Measurements from ENCODE around the gene CEP97. TPM values are rescaled to one million over a fixed set of nuclear protein-coding genes. Genes with fewer than 3 reads are reported as not detected.
A peak's percentile ranks its signal among the peaks of the same experiment; 100 is the strongest.

CEP97 gene
- total RNA-seq, 1 experiment from 2014 or later = 20.6 TPM

- POLR2A ChIA-PET (ENCODE audit: unreplicated experiment) = interaction anchor here (0.6 to 1.3 kb wide), 4 partner anchors 10 to 1868 kb away, joined by 3 to 6 read pairs (median 4); partner anchors contain the start of gene ZBTB11
- intact Hi-C loops (cut with micrococcal nuclease; ENCODE audit: unreplicated experiment) = loop anchor here (2.0 kb wide), 1 partner anchor 39 kb away; the partner anchor contains the start of gene RPL24
- no peak overlapping the region for H3K27ac ChIP-seq
Observed at GRCh38 chr3:101725194-101725889, 928 bp downstream of the CEP97 start.

GRCh38 chr3:101725890-101726275 lies 1.5 kb downstream of the CEP97 start:
- POLR2A ChIA-PET (ENCODE audit: unreplicated experiment) = no interaction called here

More at GRCh38 chr3:101725194-101725889, 928 bp downstream of the CEP97 start:
- TF ChIP-seq CTCF (conservative IDR thresholded peaks at IDR 0.05) (no peak), EZH2 (IDR thresholded peaks at IDR 0.05; ENCODE audit: low read depth) (no peak)
- Histone ChIP-seq H3K4me2 (peak overlapping the region; percentile 77), H3K79me2 (ENCODE audit: low read depth) (peaks cover 18% of the 10 kb centered on the region), H3F3A (ENCODE audit: insufficient read depth, low read depth) (0 out of 2 replicates have a peak, but pooled peaks cover 11% of the 10 kb centered on the region), H3K9me3 (ENCODE audit: insufficient read depth, low read depth) (no peaks in the 10 kb centered on the region), H2AFZ (peak overlapping the region; percentile 100), H3K4me3 (peak overlapping the region; percentile 90), H3K27me3 (ENCODE audit: insufficient read depth, low read depth) (no peaks in the 10 kb centered on the region), H4K20me1 (ENCODE audit: insufficient read depth) (no peaks in the 10 kb centered on the region), H3K4me1 (replicated peaks; ENCODE audit: insufficient read depth) (peaks cover 10% of the 10 kb centered on the region), H3K9me2 (ENCODE audit: insufficient read depth) (no peaks in the 10 kb centered on the region), H3K36me3 (ENCODE audit: low read depth) (no peaks in the 10 kb centered on the region)
- peak in 1 of 2 experiments; percentile 42 for DNase-seq
- BruUV-seq (replicated peaks) = TSS peak; percentile 62
- CTCF ChIA-PET = interaction anchor here (0.9 kb wide), 1 partner anchor 500 kb away, joined by 3 read pairs; no protein-coding TSS in a partner anchor

More at GRCh38 chr3:101725890-101726275, 1.5 kb downstream of the CEP97 start:
- no TSS peak for BruUV-seq (replicated peaks)
- Histone ChIP-seq H4K20me1 (ENCODE audit: insufficient read depth) (no peaks in the 10 kb centered on the region), H3F3A (ENCODE audit: insufficient read depth, low read depth) (0 out of 2 replicates have a peak, but pooled peaks cover 11% of the 10 kb centered on the region), H3K27ac (no peak overlapping the region), H3K4me3 (peak overlapping the region; percentile 90; the same call in 1 of the 2 replicates), H3K36me3 (ENCODE audit: low read depth) (peaks cover 5% of the 10 kb centered on the region; the same call in 1 of the 2 replicates), H3K9me3 (ENCODE audit: insufficient read depth, low read depth) (no peaks in the 10 kb centered on the region), H3K27me3 (ENCODE audit: insufficient read depth, low read depth) (no peaks in the 10 kb centered on the region), H2AFZ (peak overlapping the region; percentile 100; the same call in 1 of the 2 replicates), H3K4me1 (replicated peaks; ENCODE audit: insufficient read depth) (peaks cover 10% of the 10 kb centered on the region), H3K79me2 (ENCODE audit: low read depth) (peaks cover 18% of the 10 kb centered on the region), H3K4me2 (peak overlapping the region; percentile 77), H3K9me2 (ENCODE audit: insufficient read depth) (no peaks in the 10 kb centered on the region)
- no peak for DNase-seq
- CTCF ChIA-PET = interaction anchor here (0.9 kb wide), 1 partner anchor 499 kb away, joined by 3 read pairs; no protein-coding TSS in a partner anchor
- intact Hi-C loops (cut with micrococcal nuclease; ENCODE audit: unreplicated experiment) = loop anchor here (2.0 kb wide), 1 partner anchor 39 kb away; the partner anchor contains the start of gene RPL24
- TF ChIP-seq CTCF (conservative IDR thresholded peaks at IDR 0.05) (no peak), EZH2 (IDR thresholded peaks at IDR 0.05; ENCODE audit: low read depth) (no peak)
